RCC 7860 (cell line): ENCODE data around the gene LRRC7.

Experiments used
- DNase-seq: peaks from one replicate; pipeline ENCODE4 v3.0.0-alpha.2; 2015; ENCODE audit warnings: low spot score
- FAIRE-seq: peaks from 2 replicates; lab custom pipeline; 2012; peaks lifted over from hg19 to GRCh38; lab: Jason Lieb, UNC

The LRRC7 gene

GRCh38 chr1:69587391-69587790 is 19.7 kb downstream of the LRRC7 start:
- DNase-seq (no peak), FAIRE-seq (no peak)

GRCh38 chr1:69589799-69590198 is 22.1 kb downstream of the LRRC7 start:
- FAIRE-seq (no peak), DNase-seq (no peak)

- FAIRE-seq (no peak), DNase-seq (no peak)
These were observed 24.6 kb downstream of the LRRC7 start for GRCh38 chr1:69592341-69592740.

- FAIRE-seq (no peak), DNase-seq (no peak)
These were observed 27.8 kb downstream of the LRRC7 start for GRCh38 chr1:69595486-69595885.

GRCh38 chr1:69611316-69611715 is 43.6 kb downstream of the LRRC7 start:
- FAIRE-seq (no peak), DNase-seq (no peak)

GRCh38 chr1:69613414-69613813 is 45.7 kb downstream of the LRRC7 start:
- no peak for FAIRE-seq
- no peak for DNase-seq

- DNase-seq = no peak
- FAIRE-seq = no peak
These were observed 71.0 kb downstream of the LRRC7 start for GRCh38 chr1:69638673-69639072.

- DNase-seq = no peak
- no peak for FAIRE-seq
These were observed 71.4 kb downstream of the LRRC7 start for GRCh38 chr1:69639159-69639558.

- FAIRE-seq (no peak), DNase-seq (no peak)
These were observed 75.5 kb downstream of the LRRC7 start for GRCh38 chr1:69643266-69643665.

- FAIRE-seq (no peak), DNase-seq (no peak)
These were observed 77.8 kb downstream of the LRRC7 start for GRCh38 chr1:69645477-69645876.

GRCh38 chr1:69648486-69648885 is 80.8 kb downstream of the LRRC7 start:
- FAIRE-seq (no peak), DNase-seq (no peak)

GRCh38 chr1:69649383-69649990 is 81.8 kb downstream of the LRRC7 start:
- DNase-seq (no peak), FAIRE-seq (no peak)

- FAIRE-seq (no peak), DNase-seq (no peak)
These were observed 83.1 kb downstream of the LRRC7 start for GRCh38 chr1:69650779-69651178.

- DNase-seq (no peak), FAIRE-seq (no peak)
These were observed 83.9 kb downstream of the LRRC7 start for GRCh38 chr1:69651656-69652055.

GRCh38 chr1:69657971-69658370 is 90.2 kb downstream of the LRRC7 start:
- FAIRE-seq = no peak
- no peak for DNase-seq

- DNase-seq (no peak), FAIRE-seq (no peak)
These were observed 94.0 kb downstream of the LRRC7 start for GRCh38 chr1:69661686-69662085.

- DNase-seq (no peak), FAIRE-seq (no peak)
These were observed 94.6 kb downstream of the LRRC7 start for GRCh38 chr1:69662321-69662720.

- FAIRE-seq (no peak), DNase-seq (peak; percentile 85)
These were observed 103.8 kb downstream of the LRRC7 start for GRCh38 chr1:69671363-69672010.

- FAIRE-seq (no peak), DNase-seq (no peak)
These were observed 105.6 kb downstream of the LRRC7 start for GRCh38 chr1:69673321-69673720.

GRCh38 chr1:69679965-69680364 is 112.2 kb downstream of the LRRC7 start:
- FAIRE-seq (no peak), DNase-seq (no peak)

GRCh38 chr1:69686367-69686984 is 118.8 kb downstream of the LRRC7 start:
- DNase-seq = no peak
- no peak for FAIRE-seq

- DNase-seq = no peak
- no peak for FAIRE-seq
These were observed 120.5 kb downstream of the LRRC7 start for GRCh38 chr1:69688193-69688592.
